ENCODE results near the gene BAZ2B. TPM values are rescaled to one million over a fixed set of nuclear protein-coding genes. Genes with fewer than 3 reads are reported as not detected.
A peak's percentile ranks its signal among the peaks of the same experiment; 100 is the strongest.

BAZ2B gene
- total RNA-seq, 1 experiment from 2014 or later = 54.9 TPM

GRCh38 chr2:159637988-159638501, 21.7 kb upstream of the BAZ2B start:
- no peaks in the 10 kb centered on the region for H3K27me3 Mint-ChIP-seq (ENCODE audit: low read depth)
- Histone ChIP-seq H2BK20ac (ENCODE audit: low read depth, low read length, poor library complexity, severe bottlenecking) (no peak overlapping the region), H3K79me2 (ENCODE audit: insufficient read depth, low read length) (no peaks in the 10 kb centered on the region), H3K14ac (ENCODE audit: insufficient read depth, low read length) (no peak overlapping the region), H3K23ac (ENCODE audit: insufficient read length, low read depth, low read length) (no peak overlapping the region), H3T11ph (ENCODE audit: low read length) (no peak overlapping the region), H3K4me1 (ENCODE audit: insufficient read depth, low read length) (no peaks in the 10 kb centered on the region), H3K18ac (ENCODE audit: insufficient read length, low read depth, low read length) (no peak overlapping the region), H2BK12ac (ENCODE audit: insufficient read length, low read depth, low read length) (no peak overlapping the region), H4K91ac (ENCODE audit: insufficient read length, low read depth, low read length) (no peak overlapping the region), H2AK5ac (ENCODE audit: insufficient read length, low read length) (no peak overlapping the region), H3K79me1 (ENCODE audit: insufficient read depth, low read depth, low read length, poor library complexity, severe bottlenecking) (no peaks in the 10 kb centered on the region), H4K5ac (ENCODE audit: insufficient read length, low read depth, low read length) (no peak overlapping the region), H3K9me3 (ENCODE audit: control insufficient read depth, low read depth, low read length) (no peaks in the 10 kb centered on the region), H2BK15ac (ENCODE audit: low read depth, low read length) (no peak overlapping the region), H3K4me2 (ENCODE audit: insufficient read depth, insufficient read length, low read length) (no peak overlapping the region), H2BK5ac (ENCODE audit: insufficient read length, low read length) (no peak overlapping the region), H3K9ac (ENCODE audit: extremely low read depth, insufficient read length, low read length) (no peak overlapping the region), H2BK120ac (ENCODE audit: low read depth, low read length, poor library complexity, severe bottlenecking) (no peak overlapping the region), H3K23me2 (ENCODE audit: insufficient read length, low read depth, low read length, poor library complexity, severe bottlenecking) (no peaks in the 10 kb centered on the region), H3K56ac (ENCODE audit: insufficient read length, low read depth, low read length) (no peak overlapping the region), H3K27me3 (ENCODE audit: insufficient read depth, low read length) (no peaks in the 10 kb centered on the region), H3K27ac (ENCODE audit: insufficient read length, low read depth, low read length) (no peak overlapping the region), H3K4ac (ENCODE audit: low read depth, low read length) (no peak overlapping the region), H2AFZ (ENCODE audit: low read length) (no peak overlapping the region), H4K20me1 (ENCODE audit: control insufficient read depth, insufficient read depth, insufficient read length) (no peaks in the 10 kb centered on the region), H4K8ac (replicated peaks; ENCODE audit: insufficient read length, low read depth, low read length) (no peak overlapping the region)
- TF ChIP-seq CTCF (conservative IDR thresholded peaks at IDR 0.05) = no peak
- WGBS (ENCODE audit: extremely low coverage, insufficient read length, low lambda C conversion rate) = no CpG with 5 or more reads among the region's 4 CpGs
- H3K9me3 Mint-ChIP-seq = peaks cover 0 to 5% of the 10 kb centered on the region in 2 experiments; a peak in 1 of 5 replicates
- H3K4me3 Mint-ChIP-seq = no peak overlapping the region
- peak overlapping the region in 2 of 3 experiments; percentile 1 to 68; a peak in 3 of 7 replicates for H3K27ac Mint-ChIP-seq
- H3K4me1 Mint-ChIP-seq = peaks cover 17 to 26% of the 10 kb centered on the region in 2 experiments
- H3K36me3 Mint-ChIP-seq (ENCODE audit: insufficient read depth in 1 of 3, low read depth in 3 of 3) = peaks cover 0 to 11% (median 0%) of the 10 kb centered on the region in 3 experiments; a peak in 2 of 7 replicates
- no peak for DNase-seq

Data from H9 (cell line).